Peyer's patch (tissue), 4 donors: ENCODE results near the gene GRIK3.

Experiments
- POLR2A ChIP-seq, 2 donors: fragments of 450-650 bp; IDR thresholded peaks; one replicate each; pipeline ENCODE4 v1.5.1; 2017; ENCODE audit warnings: antibody characterized with exemption in 2 of 2, mild to moderate bottlenecking in 2 of 2, moderate library complexity in 2 of 2
- TF ChIP-seq, protein P1 (sequence below), 6 experiments: fragments of 450-650 bp in 4 of 6; fragments of 200-600 bp in 2 of 6; sonication (generic) in 1 of 6; IDR thresholded peaks; one replicate each; pipeline ENCODE4 v1.5.1; 2017 to 2019; ENCODE audit warnings: antibody characterized with exemption in 6 of 6, mild to moderate bottlenecking in 3 of 6, moderate library complexity in 1 of 6

DNA sequence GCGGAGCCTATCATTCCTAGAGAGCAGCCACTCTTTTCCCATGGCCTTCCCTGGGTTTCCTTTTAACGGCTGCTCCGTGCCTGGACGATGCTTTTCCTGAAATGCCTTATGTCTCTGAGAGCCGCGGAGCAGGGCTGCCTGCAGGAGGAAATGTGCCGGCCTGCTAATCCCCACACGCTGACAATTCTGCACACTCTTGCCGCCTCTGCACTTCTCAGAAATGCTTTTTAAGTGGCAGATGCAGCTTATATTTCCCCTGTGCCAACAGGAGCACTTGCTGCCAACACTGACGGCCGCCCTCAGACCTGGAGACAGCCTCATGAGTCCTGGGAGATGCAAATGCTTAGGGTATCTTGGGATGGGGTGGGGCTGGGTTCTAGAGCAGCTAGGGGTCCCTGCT, 253.2 kb downstream of the GRIK3 start:
- no peak for TF ChIP-seq POLR2A (IDR thresholded peaks at IDR 0.05)
- TF ChIP-seq, protein P1, sequence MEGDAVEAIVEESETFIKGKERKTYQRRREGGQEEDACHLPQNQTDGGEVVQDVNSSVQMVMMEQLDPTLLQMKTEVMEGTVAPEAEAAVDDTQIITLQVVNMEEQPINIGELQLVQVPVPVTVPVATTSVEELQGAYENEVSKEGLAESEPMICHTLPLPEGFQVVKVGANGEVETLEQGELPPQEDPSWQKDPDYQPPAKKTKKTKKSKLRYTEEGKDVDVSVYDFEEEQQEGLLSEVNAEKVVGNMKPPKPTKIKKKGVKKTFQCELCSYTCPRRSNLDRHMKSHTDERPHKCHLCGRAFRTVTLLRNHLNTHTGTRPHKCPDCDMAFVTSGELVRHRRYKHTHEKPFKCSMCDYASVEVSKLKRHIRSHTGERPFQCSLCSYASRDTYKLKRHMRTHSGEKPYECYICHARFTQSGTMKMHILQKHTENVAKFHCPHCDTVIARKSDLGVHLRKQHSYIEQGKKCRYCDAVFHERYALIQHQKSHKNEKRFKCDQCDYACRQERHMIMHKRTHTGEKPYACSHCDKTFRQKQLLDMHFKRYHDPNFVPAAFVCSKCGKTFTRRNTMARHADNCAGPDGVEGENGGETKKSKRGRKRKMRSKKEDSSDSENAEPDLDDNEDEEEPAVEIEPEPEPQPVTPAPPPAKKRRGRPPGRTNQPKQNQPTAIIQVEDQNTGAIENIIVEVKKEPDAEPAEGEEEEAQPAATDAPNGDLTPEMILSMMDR (IDR thresholded peaks at IDR 0.05), result no peak
